ENCODE measurements around the gene TXN. TPM values are rescaled to one million over a fixed set of nuclear protein-coding genes. Genes with fewer than 3 reads are reported as not detected.

Gene TXN
- total and polyA plus RNA-seq, 2 of the 8 experiments (the other 6 are each of a cell fraction or from before 2014, with no cell fraction given): 297 to 419 TPM

DNA sequence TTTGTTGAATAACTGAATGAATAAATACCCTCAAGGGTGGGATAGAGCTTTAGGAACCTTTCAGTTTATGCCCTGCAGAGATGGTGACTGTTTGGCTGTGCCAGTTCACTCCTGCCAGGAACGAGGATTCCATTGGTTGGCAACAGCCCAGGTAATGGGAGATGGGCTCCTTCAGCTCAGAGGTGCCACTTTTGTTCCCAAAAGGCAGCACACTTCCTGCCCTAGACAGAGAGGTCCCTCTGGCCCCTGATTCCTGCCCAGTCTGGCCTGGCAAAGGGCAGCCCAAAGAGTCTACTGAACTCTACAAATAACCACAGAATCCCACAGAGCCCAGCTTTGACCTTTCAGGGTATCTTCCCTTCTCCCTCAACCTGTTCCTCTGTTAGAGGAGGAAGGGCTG lies 49.9 kb downstream of the TXN start:
- no peak for DNase-seq (ENCODE audit: low read depth in 1 of 2, low spot score in 2 of 2)
- Histone ChIP-seq H3K14ac (ENCODE audit: insufficient read length) (no peak overlapping the region), H3K9me3 (ENCODE audit: insufficient read depth in 2 of 2, low read depth in 1 of 2, low read length in 1 of 2) (no peaks in the 10 kb centered on the region), H4K5ac (ENCODE audit: insufficient read length, low read depth, low read length) (no peak overlapping the region), H3K9ac (replicated peaks in 1 of 4; ENCODE audit: extremely low read depth in 1 of 4, low read depth in 3 of 4, low read length in 3 of 4) (no peak overlapping the region), H2BK20ac (ENCODE audit: low read length) (no peak overlapping the region), H2AK5ac (ENCODE audit: low read depth, low read length) (no peak overlapping the region), H3K4me2 (ENCODE audit: insufficient read depth in 1 of 2, low read depth in 2 of 2, low read length in 2 of 2) (no peak overlapping the region), H3K4me3 (ENCODE audit: extremely low read depth in 1 of 4, insufficient read depth in 2 of 4, low read depth in 3 of 4, low read length in 4 of 4) (no peak overlapping the region), H2BK12ac (ENCODE audit: low read depth, low read length) (no peak overlapping the region), H3K4ac (replicated peaks; ENCODE audit: insufficient read length, low read depth, low read length) (no peak overlapping the region), H3K23ac (ENCODE audit: insufficient read length) (no peak overlapping the region), H3K18ac (ENCODE audit: extremely low read depth, low read length) (no peak overlapping the region), H3K4me1 (replicated peaks in 1 of 4; ENCODE audit: control insufficient read depth in 3 of 4, insufficient read depth in 4 of 4, low read length in 3 of 4) (peaks cover 0 to 3% (median 0%) of the 10 kb centered on the region in 4 experiments; a peak in 2 of 7 replicates), H3K27ac (ENCODE audit: low read depth, low read length) (no peak overlapping the region), H3K36me3 (ENCODE audit: control insufficient read depth in 2 of 4, insufficient read depth in 4 of 4, low read length in 3 of 4) (no peaks in the 10 kb centered on the region), H3K23me2 (ENCODE audit: low read depth, low read length) (no peaks in the 10 kb centered on the region), H3K79me1 (ENCODE audit: low read depth, low read length) (no peaks in the 10 kb centered on the region), H4K91ac (replicated peaks; ENCODE audit: insufficient read length, low read length) (no peak overlapping the region), H4K8ac (ENCODE audit: extremely low read depth, insufficient read depth, low read length) (no peak overlapping the region), H3K56ac (replicated peaks; ENCODE audit: insufficient read length, low read depth, low read length) (no peak overlapping the region), H3K27me3 (replicated peaks in 1 of 4; ENCODE audit: control insufficient read depth in 3 of 4, extremely low read depth in 1 of 4, insufficient read depth in 3 of 4, low read length in 3 of 4) (no peaks in the 10 kb centered on the region), H3K79me2 (ENCODE audit: control insufficient read depth in 1 of 2, insufficient read depth in 2 of 2, low read length in 2 of 2) (no peaks in the 10 kb centered on the region), H4K20me1 (replicated peaks in 1 of 2; ENCODE audit: control insufficient read depth in 1 of 2, insufficient read depth in 2 of 2, low read length in 2 of 2) (no peaks in the 10 kb centered on the region), H2BK15ac (ENCODE audit: low read length) (no peak overlapping the region), H2BK5ac (ENCODE audit: low read depth, low read length) (no peak overlapping the region), H2AFZ (ENCODE audit: low read length) (no peak overlapping the region), H2BK120ac (replicated peaks; ENCODE audit: low read depth, low read length) (no peak overlapping the region)
- no peak for TF ChIP-seq PHF8 (conservative IDR thresholded peaks at IDR 0.05; ENCODE audit: low read depth, low read length)
- TF ChIP-seq YY1 (IDR thresholded peaks at IDR 0.05; ENCODE audit: low read depth, low read length): no peak
- no peak for TF ChIP-seq CTBP2 (IDR thresholded peaks at IDR 0.05; ENCODE audit: borderline replicate concordance, insufficient read depth, insufficient read length, low read length)
- no peak for TF ChIP-seq JUND (IDR thresholded peaks at IDR 0.05; ENCODE audit: low read length)
- TF ChIP-seq POU5F1 (IDR thresholded peaks at IDR 0.05; ENCODE audit: low read depth, low read length): no peak
- no peak for TF ChIP-seq POLR2A (IDR thresholded peaks at IDR 0.05; ENCODE audit: control extremely low read depth in 1 of 2, low read depth in 2 of 2, low read length in 2 of 2)
- TF ChIP-seq TAF1 (IDR thresholded peaks at IDR 0.05; ENCODE audit: low read depth, low read length): no peak
- no peak for TF ChIP-seq SP4 (IDR thresholded peaks at IDR 0.05; ENCODE audit: low read length)
- no peak for TF ChIP-seq MAFK (IDR thresholded peaks at IDR 0.05; ENCODE audit: low read depth, low read length)
- no peak for TF ChIP-seq RAD21 (IDR thresholded peaks at IDR 0.05 in 1 of 2, conservative IDR thresholded peaks at IDR 0.05 in 1 of 2; ENCODE audit: low read depth in 2 of 2, low read length in 2 of 2)
- no peak for TF ChIP-seq GABPA (IDR thresholded peaks at IDR 0.05; ENCODE audit: borderline replicate concordance, insufficient read depth, low read length)
- no peak for TF ChIP-seq ASH2L (IDR thresholded peaks at IDR 0.05; ENCODE audit: low read length)
- TF ChIP-seq BACH1 (IDR thresholded peaks at IDR 0.05; ENCODE audit: low read length): no peak
- no peak for TF ChIP-seq SP1 (IDR thresholded peaks at IDR 0.05; ENCODE audit: low read depth, low read length)
- TF ChIP-seq BRCA1 (IDR thresholded peaks at IDR 0.05; ENCODE audit: low read depth, low read length): no peak
- no peak for TF ChIP-seq TEAD4 (IDR thresholded peaks at IDR 0.05; ENCODE audit: low read depth, low read length)
- WGBS, 2 experiments (ENCODE audit: extremely low coverage in 1 of 2, insufficient coverage in 1 of 2, insufficient read length in 1 of 2, insufficient replicate concordance in 2 of 2, low coverage in 1 of 2, low lambda C conversion rate in 2 of 2, missing lambda C conversion rate in 1 of 2): 88% methylated on average over 1 of the region's 1 CpG; no CpG with 5 or more reads in 1 of the 2 experiments
- POLR2A ChIA-PET (ENCODE audit: partially characterized antibody): no interaction called here
- FAIRE-seq: no peak
- CTCF ChIA-PET (ENCODE audit: partially characterized antibody): interaction anchor here (3.0 to 5.6 kb wide), 2 partner anchors 12 to 22 kb away, joined by 14 to 42 read pairs; no protein-coding TSS in a partner anchor

Measured in H1 (cell line).